H9 (cell line): Measurements from ENCODE around the gene PLCXD1. TPM values are rescaled to one million over a fixed set of nuclear protein-coding genes. Genes with fewer than 3 reads are reported as not detected.

Source experiments
- DNase-seq: peaks from one replicate; pipeline ENCODE4 v3.0.0-alpha.2; 2017
- H2AFZ ChIP-seq: one replicate; pipeline ENCODE4 v1.6.1; 2013; ENCODE audit warnings: mild to moderate bottlenecking, low read length, control low read depth, moderate library complexity
- H2AK5ac ChIP-seq: 2 replicates; pipeline ENCODE4 v1.6.1; 2013; ENCODE audit warnings: low read length, control low read depth, mixed read lengths; ENCODE audit not compliant: insufficient read length
- H2BK120ac ChIP-seq: one replicate; pipeline ENCODE4 v1.6.1; 2013; ENCODE audit warnings: low read depth, mild to moderate bottlenecking, low read length, control low read depth, inconsistent platforms; ENCODE audit not compliant: poor library complexity, severe bottlenecking
- H2BK12ac ChIP-seq: 2 replicates; pipeline ENCODE4 v1.6.1; 2013; ENCODE audit warnings: low read length, control low read depth, mixed read lengths, low read depth; ENCODE audit not compliant: insufficient read length
- H2BK15ac ChIP-seq: 2 replicates; pipeline ENCODE4 v1.6.1; 2013; ENCODE audit warnings: low read depth, low read length, control low read depth
- H2BK20ac ChIP-seq: one replicate; pipeline ENCODE4 v1.6.1; 2013; ENCODE audit warnings: low read depth, mild to moderate bottlenecking, low read length, control low read depth, inconsistent platforms; ENCODE audit not compliant: poor library complexity, severe bottlenecking
- H2BK5ac ChIP-seq: 2 replicates; pipeline ENCODE4 v1.6.1; 2013; ENCODE audit warnings: low read length, control low read depth, mixed read lengths; ENCODE audit not compliant: insufficient read length
- H3K14ac ChIP-seq: 2 replicates; pipeline ENCODE4 v1.6.1; 2013; ENCODE audit warnings: low read length, control low read depth; ENCODE audit not compliant: insufficient read depth
- H3K18ac ChIP-seq: 2 replicates; pipeline ENCODE4 v1.6.1; 2013; ENCODE audit warnings: low read depth, mild to moderate bottlenecking, mixed read lengths, low read length, control low read depth; ENCODE audit not compliant: insufficient read length
- H3K23ac ChIP-seq: 2 replicates; pipeline ENCODE4 v1.6.1; 2013; ENCODE audit warnings: low read length, control low read depth, mixed read lengths, low read depth; ENCODE audit not compliant: insufficient read length
- H3K23me2 ChIP-seq: 2 replicates; pipeline ENCODE4 v1.6.1; 2013; ENCODE audit warnings: low read depth, mild to moderate bottlenecking, mixed read lengths, low read length, control low read depth; ENCODE audit not compliant: insufficient read length, poor library complexity, severe bottlenecking
- H3K27ac ChIP-seq: 2 replicates; pipeline ENCODE4 v1.5.1; 2013; ENCODE audit warnings: low read length, control low read depth, mixed read lengths, low read depth; ENCODE audit not compliant: insufficient read length
- H3K27me3 ChIP-seq: 2 replicates; pipeline ENCODE4 v1.6.1; 2013; ENCODE audit warnings: low read length, control low read depth, inconsistent platforms; ENCODE audit not compliant: insufficient read depth
- H3K4ac ChIP-seq: 2 replicates; pipeline ENCODE4 v1.6.1; 2013; ENCODE audit warnings: low read depth, mild to moderate bottlenecking, control low read depth, inconsistent platforms, low read length, moderate library complexity
- H3K4me1 ChIP-seq: 2 replicates; pipeline ENCODE4 v1.6.1; 2013; ENCODE audit warnings: low read length, control low read depth, inconsistent platforms; ENCODE audit not compliant: insufficient read depth
- H3K4me2 ChIP-seq: 2 replicates; pipeline ENCODE4 v1.6.1; 2013; ENCODE audit warnings: low read length, control low read depth, mixed read lengths; ENCODE audit not compliant: insufficient read length, insufficient read depth
- H3K56ac ChIP-seq: 2 replicates; pipeline ENCODE4 v1.6.1; 2013; ENCODE audit warnings: low read depth, mild to moderate bottlenecking, mixed read lengths, low read length, control low read depth; ENCODE audit not compliant: insufficient read length
- H3K79me1 ChIP-seq: 2 replicates; pipeline ENCODE4 v1.6.1; 2013; ENCODE audit warnings: low read depth, mild to moderate bottlenecking, moderate library complexity, low read length, control low read depth, inconsistent platforms; ENCODE audit not compliant: insufficient read depth, poor library complexity, severe bottlenecking
- H3K79me2 ChIP-seq: 2 replicates; pipeline ENCODE4 v1.6.1; 2013; ENCODE audit warnings: low read length, control low read depth, inconsistent platforms; ENCODE audit not compliant: insufficient read depth
- H3K9ac ChIP-seq: 2 replicates; pipeline ENCODE4 v1.6.1; 2013; ENCODE audit warnings: low read length, control low read depth, mixed read lengths; ENCODE audit not compliant: insufficient read length; ENCODE audit errors: extremely low read depth
- H3K9me3 ChIP-seq: one replicate; pipeline ENCODE4 v1.6.1; 2013; ENCODE audit warnings: low read depth, low read length, inconsistent platforms; ENCODE audit not compliant: control insufficient read depth
- H3T11ph ChIP-seq: one replicate; pipeline ENCODE4 v1.6.1; 2013; ENCODE audit warnings: mild to moderate bottlenecking, low read length, control low read depth, inconsistent platforms
- H4K20me1 ChIP-seq: one replicate; pipeline ENCODE4 v1.6.1; 2013; ENCODE audit not compliant: control insufficient read depth, insufficient read length, insufficient read depth
- H4K5ac ChIP-seq: 2 replicates; pipeline ENCODE4 v1.6.1; 2013; ENCODE audit warnings: low read depth, mild to moderate bottlenecking, mixed read lengths, low read length, control low read depth; ENCODE audit not compliant: insufficient read length
- H4K8ac ChIP-seq: replicated peaks from 2 replicates; pipeline ENCODE4 v1.6.1; 2013; ENCODE audit warnings: low read length, control low read depth, mixed read lengths, low read depth; ENCODE audit not compliant: insufficient read length
- H4K91ac ChIP-seq: 2 replicates; pipeline ENCODE4 v1.6.1; 2013; ENCODE audit warnings: low read depth, mild to moderate bottlenecking, moderate library complexity, mixed read lengths, low read length, control low read depth; ENCODE audit not compliant: insufficient read length
- H3K27ac Mint-ChIP-seq, 3 experiments: 2 replicates in 2 of 3; 3 replicates in 1 of 3; pipeline ENCODE4 v1.8.0; 2020 to 2021; ENCODE audit warnings: mixed read lengths in 3 of 3, mild to moderate bottlenecking in 1 of 3, moderate library complexity in 1 of 3
- H3K27me3 Mint-ChIP-seq: 2 replicates; pipeline ENCODE4 v1.8.0; 2021; ENCODE audit warnings: low read depth, mild to moderate bottlenecking, moderate library complexity, mixed read lengths
- H3K36me3 Mint-ChIP-seq, 3 experiments: 2 replicates in 2 of 3; 3 replicates in 1 of 3; pipeline ENCODE4 v1.8.0; 2020 to 2021; ENCODE audit warnings: low read depth in 3 of 3, mixed read lengths in 3 of 3; ENCODE audit not compliant: insufficient read depth in 1 of 3
- H3K4me1 Mint-ChIP-seq, 2 experiments: 2 replicates each; pipeline ENCODE4 v1.8.0; 2020; ENCODE audit warnings: mixed read lengths in 2 of 2
- H3K4me3 Mint-ChIP-seq, 2 experiments: 2 replicates in 1 of 2; 3 replicates in 1 of 2; pipeline ENCODE4 v1.8.0; 2020 to 2021; ENCODE audit warnings: mild to moderate bottlenecking in 2 of 2, mixed read lengths in 2 of 2, moderate library complexity in 1 of 2
- H3K9me3 Mint-ChIP-seq, 2 experiments: 2 replicates in 1 of 2; 3 replicates in 1 of 2; pipeline ENCODE4 v1.8.0; 2020; ENCODE audit warnings: mild to moderate bottlenecking in 2 of 2, mixed read lengths in 2 of 2, moderate library complexity in 1 of 2
- CTCF ChIP-seq: fragments of 200-600 bp; sonication (generic); conservative IDR thresholded peaks from 3 replicates; pipeline ENCODE4 v1.8.0; 2021; ENCODE audit warnings: antibody characterized with exemption, mild to moderate bottlenecking
- WGBS: extraction: QIAGEN DNeasy Blood & Tissue Kit; methylation state at CpG from one replicate; pipeline ENCODE4 v1.1.7; 2013; ENCODE audit warnings: missing lambda C conversion rate, low lambda C conversion rate, mixed read lengths; ENCODE audit not compliant: insufficient read length; ENCODE audit errors: extremely low coverage; 5-methylcytosine and 5-hydroxymethylcytosine counted together
- total RNA-seq: library from RNA; stranded (reverse); gene quantifications from 2 replicates; pipeline ENCODE4 v1.2.1, GENCODE V29; 2021

Gene PLCXD1
- total RNA-seq, 1 experiment from 2014 or later, result 96.5 TPM

- Histone ChIP-seq H4K91ac (no peak overlapping the region), H3K9me3 (no peaks in the 10 kb centered on the region), H3K79me2 (no peaks in the 10 kb centered on the region), H3K18ac (no peak overlapping the region), H2BK15ac (no peak overlapping the region), H3K23me2 (no peaks in the 10 kb centered on the region), H3K4me1 (no peaks in the 10 kb centered on the region), H4K5ac (no peak overlapping the region), H3K4me2 (no peak overlapping the region), H2BK5ac (no peak overlapping the region), H3K9ac (no peak overlapping the region), H2BK20ac (no peak overlapping the region), H3K27me3 (no peaks in the 10 kb centered on the region), H3K79me1 (no peaks in the 10 kb centered on the region), H3K23ac (no peak overlapping the region), H2BK12ac (no peak overlapping the region), H2AFZ (no peak overlapping the region), H2AK5ac (no peak overlapping the region), H3K4ac (no peak overlapping the region), H4K20me1 (no peaks in the 10 kb centered on the region), H3K56ac (no peak overlapping the region), H3K14ac (no peak overlapping the region), H4K8ac (no peak overlapping the region), H2BK120ac (no peak overlapping the region), H3K27ac (no peak overlapping the region), H3T11ph (no peak overlapping the region)
- no peak overlapping the region for H3K4me3 Mint-ChIP-seq
- H3K4me1 Mint-ChIP-seq, result no peaks in the 10 kb centered on the region
- peaks cover 67 to 83% (median 80%) of the 10 kb centered on the region in 3 experiments for H3K36me3 Mint-ChIP-seq
- no peak for DNase-seq
- TF ChIP-seq CTCF, result no peak
- no CpG with 5 or more reads among the region's 47 CpGs for WGBS
- no peaks in the 10 kb centered on the region for H3K27me3 Mint-ChIP-seq
- no peak overlapping the region; a peak in 2 of 7 replicates for H3K27ac Mint-ChIP-seq
- peaks cover 0 to 5% of the 10 kb centered on the region in 2 experiments; a peak in 2 of 5 replicates for H3K9me3 Mint-ChIP-seq
Measured at GRCh38 chrX:292900-293897, 12.0 kb downstream of the PLCXD1 start.
